Liver (tissue), 9 donors: ENCODE results near the gene MAP2K4. TPM values are rescaled to one million over a fixed set of nuclear protein-coding genes. Genes with fewer than 3 reads are reported as not detected.

Source experiments
- DNase-seq: peaks from one replicate; pipeline ENCODE4 v3.0.0-alpha.2; 2017; ENCODE audit warnings: low spot score
- H3K27ac ChIP-seq, 2 donors: one replicate each; pipeline ENCODE4 v1.7.0; 2013; ENCODE audit warnings: inconsistent platforms in 2 of 2, low read length in 2 of 2, control low read depth in 1 of 2, low read depth in 1 of 2, mild to moderate bottlenecking in 1 of 2
- H3K27me3 ChIP-seq, 4 donors: one replicate each; pipeline versions ENCODE4 v1.6.1 to v1.7.0; 2013; ENCODE audit warnings: low read length in 3 of 4, inconsistent platforms in 1 of 4, mild to moderate bottlenecking in 1 of 4, moderate library complexity in 1 of 4; ENCODE audit not compliant: control insufficient read depth in 4 of 4, insufficient read depth in 4 of 4
- H3K36me3 ChIP-seq, 4 donors: one replicate each; pipeline versions ENCODE4 v1.6.1 to v1.7.0; 2013; ENCODE audit warnings: low read length in 3 of 4, mild to moderate bottlenecking in 3 of 4, low read depth in 1 of 4, moderate library complexity in 1 of 4; ENCODE audit not compliant: control insufficient read depth in 4 of 4, insufficient read depth in 3 of 4
- H3K4me1 ChIP-seq, 4 donors: one replicate each; pipeline versions ENCODE4 v1.6.1 to v1.7.0; 2013; ENCODE audit warnings: low read length in 3 of 4, mild to moderate bottlenecking in 3 of 4, moderate library complexity in 1 of 4; ENCODE audit not compliant: control insufficient read depth in 4 of 4, insufficient read depth in 4 of 4
- H3K4me3 ChIP-seq, 3 donors: one replicate each; pipeline versions ENCODE4 v1.6.1 to v1.7.0; 2013; ENCODE audit warnings: low read length in 3 of 3, control low read depth in 1 of 3, low read depth in 1 of 3, mild to moderate bottlenecking in 1 of 3
- H3K9ac ChIP-seq, 2 donors: one replicate each; pipeline ENCODE4 v1.7.0; 2013; ENCODE audit warnings: low read length in 2 of 2, mild to moderate bottlenecking in 2 of 2, moderate library complexity in 2 of 2, control low read depth in 1 of 2, low read depth in 1 of 2
- H3K9me3 ChIP-seq, 4 donors: one replicate each; pipeline versions ENCODE4 v1.6.1 to v1.7.0; 2013; ENCODE audit warnings: low read length in 3 of 4; ENCODE audit not compliant: control insufficient read depth in 4 of 4
- ATF3 ChIP-seq: IDR thresholded peaks from 2 replicates; pipeline ENCODE4 v1.6.1; 2016; ENCODE audit warnings: antibody characterized with exemption
- CTCF ChIP-seq: fragments of 150-350 bp; IDR thresholded peaks from 2 replicates; pipeline ENCODE4 v1.5.1; 2017; ENCODE audit warnings: improper control_type of control experiment, low read depth, low read length; ENCODE audit not compliant: missing input control
- EGR1 ChIP-seq, 2 donors: IDR thresholded peaks; 2 replicates each; pipeline ENCODE4 v1.6.1; 2016 to 2018; ENCODE audit warnings: antibody characterized with exemption in 2 of 2, low read depth in 2 of 2
- FOXA1 ChIP-seq: IDR thresholded peaks from 2 replicates; pipeline ENCODE4 v1.6.1; 2016; ENCODE audit warnings: antibody characterized with exemption
- FOXA2 ChIP-seq: IDR thresholded peaks from 2 replicates; pipeline ENCODE4 v1.6.1; 2016; ENCODE audit warnings: antibody characterized with exemption
- GABPA ChIP-seq, 2 donors: IDR thresholded peaks in 1 of 2; conservative IDR thresholded peaks in 1 of 2; 2 replicates each; pipeline ENCODE4 v1.6.1; 2016; ENCODE audit warnings: antibody characterized with exemption in 2 of 2, mild to moderate bottlenecking in 1 of 2, moderate library complexity in 1 of 2
- HNF4A ChIP-seq, 2 donors: conservative IDR thresholded peaks; 2 replicates each; pipeline ENCODE4 v1.6.1; 2016; ENCODE audit warnings: antibody characterized with exemption in 2 of 2, mild to moderate bottlenecking in 2 of 2
- HNF4G ChIP-seq: IDR thresholded peaks from 2 replicates; pipeline ENCODE4 v1.6.1; 2016; ENCODE audit warnings: antibody characterized with exemption
- JUND ChIP-seq, 2 donors: IDR thresholded peaks; 2 replicates each; pipeline ENCODE4 v1.6.1; 2016; ENCODE audit warnings: antibody characterized with exemption in 2 of 2
- NR2F2 ChIP-seq: IDR thresholded peaks from 2 replicates; pipeline ENCODE4 v1.6.1; 2016; ENCODE audit warnings: antibody characterized with exemption
- RAD21 ChIP-seq, 2 donors: IDR thresholded peaks; 2 replicates each; pipeline ENCODE4 v1.6.1; 2016; ENCODE audit warnings: antibody characterized with exemption in 2 of 2, mild to moderate bottlenecking in 2 of 2
- REST ChIP-seq: IDR thresholded peaks from 2 replicates; pipeline ENCODE4 v1.6.1; 2016; ENCODE audit warnings: antibody characterized with exemption, mild to moderate bottlenecking
- RXRA ChIP-seq, 2 donors: IDR thresholded peaks; 2 replicates each; pipeline ENCODE4 v1.6.1; 2017 to 2018; ENCODE audit warnings: antibody characterized with exemption in 2 of 2, mild to moderate bottlenecking in 1 of 2
- SP1 ChIP-seq: IDR thresholded peaks from 2 replicates; pipeline ENCODE4 v1.6.1; 2018; ENCODE audit warnings: antibody characterized with exemption, mild to moderate bottlenecking
- TAF1 ChIP-seq: conservative IDR thresholded peaks from 2 replicates; pipeline ENCODE4 v1.6.1; 2016; ENCODE audit warnings: antibody characterized with exemption, mild to moderate bottlenecking
- YY1 ChIP-seq: IDR thresholded peaks from 2 replicates; pipeline ENCODE4 v1.6.1; 2016; ENCODE audit warnings: antibody characterized with exemption, mild to moderate bottlenecking
- ZBTB33 ChIP-seq: IDR thresholded peaks from 2 replicates; pipeline ENCODE4 v1.6.1; 2016; ENCODE audit warnings: antibody characterized with exemption
- WGBS: extraction: QIAGEN DNeasy Blood & Tissue Kit; methylation state at CpG from one replicate; pipeline ENCODE4 v1.1.7; 2013; 5-methylcytosine and 5-hydroxymethylcytosine counted together
- polyA plus RNA-seq, 2 donors: library from polyadenylated mRNA; stranded (reverse) in 1 of 2; unstranded in 1 of 2; fragments of 200-250 nt in 1 of 2; fragments of >200 nt in 1 of 2; fragmentation: Nextera tagmentation in 1 of 2; extraction: Ambion mirVana in 1 of 2; gene quantifications; one replicate each; pipeline versions ENCODE4 v1.2.1 to v1.2.3, GENCODE V29; 2013 to 2015
- total RNA-seq, 2 donors: library from RNA; depleted of rRNA; stranded (reverse); fragments of >200 nt; gene quantifications; one replicate each; pipeline ENCODE4 v1.2.3, GENCODE V29; 2014
- TF ChIP-seq, protein P1 (sequence below): IDR thresholded peaks from 2 replicates; pipeline ENCODE4 v1.6.1; 2016; ENCODE audit warnings: antibody characterized with exemption
- donor health status: healthy.
- donor health status: healthy.
- donor health status: healthy.
- donor health status: healthy.
- donor health status: healthy.

The MAP2K4 gene
- total and polyA plus RNA-seq, 4 donors: 9.2 to 23.8 (median 14.7) TPM

GRCh38 chr17:12127667-12128066 lies 107.0 kb downstream of the MAP2K4 start (continued):
- no peak for TF ChIP-seq ZBTB33
- TF ChIP-seq HNF4G: no peak
- no peak for TF ChIP-seq FOXA1
- no peak for TF ChIP-seq YY1
- TF ChIP-seq GABPA (IDR thresholded peaks at IDR 0.05 in 1 of 2, conservative IDR thresholded peaks at IDR 0.05 in 1 of 2): no peak
- no peak for TF ChIP-seq NR2F2
- no peak for TF ChIP-seq RXRA (IDR thresholded peaks at IDR 0.05)
- no peak for TF ChIP-seq EGR1 (IDR thresholded peaks at IDR 0.05; ENCODE audit: low read depth in 2 of 2)
- no peak for TF ChIP-seq HNF4A (conservative IDR thresholded peaks at IDR 0.05)
- no peak for TF ChIP-seq ATF3
- no peak for TF ChIP-seq TAF1
- no peak for TF ChIP-seq FOXA2
- TF ChIP-seq RAD21 (IDR thresholded peaks at IDR 0.05): no peak

GRCh38 chr17:12128946-12129345 lies 108.3 kb downstream of the MAP2K4 start:
- WGBS: 96% methylated on average over 7 of the region's 7 CpGs
- DNase-seq: no peak
- H3K9ac ChIP-seq: no peak overlapping the region
- no peaks in the 10 kb centered on the region for H3K27me3 ChIP-seq
- no peaks in the 10 kb centered on the region for H3K9me3 ChIP-seq
- no peak overlapping the region for H3K4me3 ChIP-seq
- H3K27ac ChIP-seq: no peak overlapping the region
- no peaks in the 10 kb centered on the region for H3K4me1 ChIP-seq
- peaks cover 3 to 51% (median 30%) of the 10 kb centered on the region in 4 donors for H3K36me3 ChIP-seq
- TF ChIP-seq ZBTB33 (no peak), RXRA (IDR thresholded peaks at IDR 0.05) (no peak), HNF4G (no peak), RAD21 (IDR thresholded peaks at IDR 0.05) (no peak), REST (no peak), CTCF (no peak), GABPA (IDR thresholded peaks at IDR 0.05 in 1 of 2, conservative IDR thresholded peaks at IDR 0.05 in 1 of 2) (no peak), HNF4A (conservative IDR thresholded peaks at IDR 0.05) (no peak), NR2F2 (no peak), FOXA1 (no peak), JUND (IDR thresholded peaks at IDR 0.05) (no peak), ATF3 (no peak), TAF1 (no peak), FOXA2 (no peak), YY1 (no peak), SP1 (no peak)
- TF ChIP-seq, protein P1, sequence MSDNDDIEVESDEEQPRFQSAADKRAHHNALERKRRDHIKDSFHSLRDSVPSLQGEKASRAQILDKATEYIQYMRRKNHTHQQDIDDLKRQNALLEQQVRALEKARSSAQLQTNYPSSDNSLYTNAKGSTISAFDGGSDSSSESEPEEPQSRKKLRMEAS: no peak
